Measurements from ENCODE around the gene VANGL2. TPM values are rescaled to one million over a fixed set of nuclear protein-coding genes. Genes with fewer than 3 reads are reported as not detected.

Gene VANGL2
- polyA plus RNA-seq, 1 experiment, result 0.33 TPM

DNA sequence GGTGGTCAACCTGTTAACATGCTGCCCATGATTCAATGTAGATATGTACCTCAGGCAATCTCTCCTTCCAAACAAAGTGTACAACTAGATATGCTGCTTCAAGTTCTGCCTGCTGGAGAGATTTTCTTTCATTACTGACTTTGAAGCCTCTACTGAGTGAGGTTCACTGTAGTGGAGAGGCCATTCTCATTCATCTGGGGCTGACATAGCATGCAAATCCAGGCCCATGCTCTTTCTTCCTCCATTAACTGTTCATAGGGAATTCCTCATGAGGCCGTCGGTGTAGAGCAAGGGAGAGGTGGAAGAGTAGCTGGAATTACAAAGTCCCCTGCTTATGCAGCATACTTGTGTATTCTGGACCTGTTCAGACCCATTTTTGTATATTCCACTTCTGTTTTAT, 38.6 kb downstream of the VANGL2 start:
- ChIA-PET CTCF (interaction anchor here (0.5 kb wide), 1 partner anchor 1065 kb away, joined by 5 read pairs; no protein-coding TSS in a partner anchor), POLR2A (no interaction called here)
- Histone ChIP-seq H3K27me3 (ENCODE audit: control insufficient read depth, insufficient read depth, low read length) (no peaks in the 10 kb centered on the region), H3K36me3 (ENCODE audit: control insufficient read depth, insufficient read depth, low read length) (no peaks in the 10 kb centered on the region), H3K4me3 (ENCODE audit: low read depth, low read length) (no peak overlapping the region)
- DNase-seq (ENCODE audit: low read depth), result no peak
- TF ChIP-seq, protein P1, sequence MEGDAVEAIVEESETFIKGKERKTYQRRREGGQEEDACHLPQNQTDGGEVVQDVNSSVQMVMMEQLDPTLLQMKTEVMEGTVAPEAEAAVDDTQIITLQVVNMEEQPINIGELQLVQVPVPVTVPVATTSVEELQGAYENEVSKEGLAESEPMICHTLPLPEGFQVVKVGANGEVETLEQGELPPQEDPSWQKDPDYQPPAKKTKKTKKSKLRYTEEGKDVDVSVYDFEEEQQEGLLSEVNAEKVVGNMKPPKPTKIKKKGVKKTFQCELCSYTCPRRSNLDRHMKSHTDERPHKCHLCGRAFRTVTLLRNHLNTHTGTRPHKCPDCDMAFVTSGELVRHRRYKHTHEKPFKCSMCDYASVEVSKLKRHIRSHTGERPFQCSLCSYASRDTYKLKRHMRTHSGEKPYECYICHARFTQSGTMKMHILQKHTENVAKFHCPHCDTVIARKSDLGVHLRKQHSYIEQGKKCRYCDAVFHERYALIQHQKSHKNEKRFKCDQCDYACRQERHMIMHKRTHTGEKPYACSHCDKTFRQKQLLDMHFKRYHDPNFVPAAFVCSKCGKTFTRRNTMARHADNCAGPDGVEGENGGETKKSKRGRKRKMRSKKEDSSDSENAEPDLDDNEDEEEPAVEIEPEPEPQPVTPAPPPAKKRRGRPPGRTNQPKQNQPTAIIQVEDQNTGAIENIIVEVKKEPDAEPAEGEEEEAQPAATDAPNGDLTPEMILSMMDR (IDR thresholded peaks at IDR 0.05; ENCODE audit: insufficient read depth, low read depth, low read length), result no peak

DNA sequence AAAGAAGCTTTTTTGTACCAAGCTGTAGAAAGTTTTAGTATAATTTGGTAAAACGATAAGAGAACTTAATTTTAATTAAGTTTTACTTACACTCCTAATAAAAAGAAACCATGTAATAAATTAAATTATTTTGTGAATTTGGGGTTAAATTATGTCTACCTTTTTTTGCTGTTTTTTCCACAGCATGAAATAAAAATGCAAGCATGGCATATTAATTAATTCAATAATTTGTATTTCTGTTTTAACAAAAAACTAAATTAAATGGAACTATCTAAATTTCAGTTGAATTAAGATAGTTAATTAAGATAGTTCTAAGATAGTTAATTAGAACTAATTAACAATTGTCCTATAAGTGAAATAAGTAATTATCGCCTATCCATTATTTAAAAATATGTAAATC, 39.4 kb downstream of the VANGL2 start:
- Histone ChIP-seq H3K4me3 (ENCODE audit: low read depth, low read length) (no peak overlapping the region), H3K36me3 (ENCODE audit: control insufficient read depth, insufficient read depth, low read length) (no peaks in the 10 kb centered on the region), H3K27me3 (ENCODE audit: control insufficient read depth, insufficient read depth, low read length) (no peaks in the 10 kb centered on the region)
- ChIA-PET POLR2A (no interaction called here), CTCF (interaction anchor here (0.5 to 1.1 kb wide), 2 partner anchors 11 to 1065 kb away, joined by 3 to 5 read pairs; no protein-coding TSS in a partner anchor)
- TF ChIP-seq, protein P1 (IDR thresholded peaks at IDR 0.05; ENCODE audit: insufficient read depth, low read depth, low read length), result no peak
- DNase-seq (ENCODE audit: low read depth), result no peak

DNA sequence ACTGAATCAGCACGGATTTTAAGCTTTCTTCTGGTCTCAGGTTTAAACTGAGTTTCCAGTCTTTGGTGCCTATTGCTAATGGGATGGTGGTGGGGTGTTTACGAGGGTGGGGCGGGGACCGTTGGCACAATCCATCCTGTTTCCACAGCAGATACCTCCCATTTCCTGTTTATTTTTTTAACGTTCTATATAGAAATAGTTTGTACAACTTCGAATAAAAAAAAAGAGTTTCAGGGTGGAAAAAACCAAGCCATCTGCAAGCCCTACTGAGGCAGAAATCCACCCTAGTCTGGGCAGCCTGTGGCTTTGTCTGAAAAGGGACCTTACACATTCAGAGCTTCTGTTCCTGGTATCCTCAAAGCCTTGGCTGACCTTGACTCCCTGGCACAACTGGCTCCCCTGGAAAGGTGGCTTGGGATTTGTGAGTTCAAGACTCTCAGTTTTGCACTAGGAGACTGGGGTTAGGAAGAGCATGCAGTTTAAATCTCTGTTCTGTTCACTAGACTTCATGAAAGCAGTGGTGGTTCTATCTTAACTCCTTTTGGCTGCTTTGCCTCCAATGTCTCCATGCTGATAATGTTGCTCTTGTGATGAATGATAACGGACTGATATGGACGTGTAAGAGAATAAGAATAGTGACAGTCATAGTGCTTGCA, 46.7 kb downstream of the VANGL2 start:
- POLR2A ChIA-PET, result no interaction called here
- Histone ChIP-seq H3K27me3 (ENCODE audit: control insufficient read depth, insufficient read depth, low read length) (no peaks in the 10 kb centered on the region), H3K4me3 (ENCODE audit: low read depth, low read length) (no peak overlapping the region), H3K36me3 (ENCODE audit: control insufficient read depth, insufficient read depth, low read length) (no peaks in the 10 kb centered on the region)
- CTCF ChIA-PET, result no interaction called here
- TF ChIP-seq, protein P1 (IDR thresholded peaks at IDR 0.05; ENCODE audit: insufficient read depth, low read depth, low read length), result no peak
- DNase-seq (ENCODE audit: low read depth), result no peak

DNA sequence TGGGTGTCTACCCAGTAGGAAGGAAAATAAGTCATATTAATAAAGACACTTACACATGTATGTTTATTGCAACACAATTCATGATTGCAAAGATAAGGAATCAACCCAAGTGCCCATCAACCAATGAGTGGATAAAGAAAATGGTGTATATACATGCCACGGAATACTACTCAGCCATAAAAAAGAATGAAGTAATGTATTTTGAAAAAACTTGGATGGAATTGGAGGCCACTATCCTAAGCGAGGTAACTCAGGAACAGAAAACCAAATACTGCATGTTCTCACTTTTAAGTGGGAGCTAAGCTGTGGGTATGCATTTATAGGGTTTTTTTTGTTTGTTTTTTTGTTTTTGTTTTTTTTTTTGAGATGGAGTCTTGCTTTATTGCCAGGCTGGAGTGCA, 49.1 kb downstream of the VANGL2 start:
- TF ChIP-seq, protein P1 (IDR thresholded peaks at IDR 0.05; ENCODE audit: insufficient read depth, low read depth, low read length), result no peak
- CTCF ChIA-PET, result interaction anchor here (0.6 kb wide), 1 partner anchor 932 kb away, joined by 3 read pairs; no protein-coding TSS in a partner anchor
- DNase-seq (ENCODE audit: low read depth), result no peak
- no peaks in the 10 kb centered on the region for H3K36me3 ChIP-seq (ENCODE audit: control insufficient read depth, insufficient read depth, low read length)
- POLR2A ChIA-PET, result no interaction called here
- H3K27me3 ChIP-seq (ENCODE audit: control insufficient read depth, insufficient read depth, low read length), result no peaks in the 10 kb centered on the region
- no peak overlapping the region for H3K4me3 ChIP-seq (ENCODE audit: low read depth, low read length)

DNA sequence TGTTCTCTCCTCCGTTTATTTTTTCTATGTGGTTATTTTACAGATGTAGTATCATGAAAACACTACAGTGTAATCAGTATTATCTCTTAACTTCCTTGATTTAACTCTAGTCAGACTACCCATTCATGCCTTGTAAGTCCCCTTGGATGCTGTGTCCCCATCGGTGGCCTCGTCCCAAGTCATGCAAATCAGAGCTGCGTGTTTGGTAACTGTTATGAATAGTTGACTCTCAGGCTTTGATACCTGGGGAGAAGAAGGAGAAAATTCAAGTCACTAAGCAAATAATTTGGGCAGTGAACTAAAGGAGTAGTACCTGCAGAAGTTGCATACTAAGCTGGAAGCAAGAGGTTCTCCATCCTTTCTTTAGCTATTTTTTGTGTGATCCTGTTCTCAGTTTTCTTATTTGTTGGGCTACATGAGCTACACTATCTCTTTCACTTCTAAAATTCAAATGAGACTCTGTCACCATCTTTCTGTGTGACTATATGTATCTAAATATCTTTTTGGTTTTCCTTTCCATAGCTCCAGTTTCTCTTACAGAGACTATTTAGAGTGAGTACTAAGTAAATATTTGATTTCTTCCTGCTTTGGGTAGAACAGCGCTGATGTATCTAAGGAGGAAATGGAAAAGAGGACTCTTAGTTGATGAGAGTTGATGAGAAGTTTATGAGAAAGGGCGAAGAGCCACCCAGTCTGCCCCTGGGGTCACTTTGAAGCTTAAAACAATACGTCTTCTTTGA, 50.9 kb downstream of the VANGL2 start:
- POLR2A ChIA-PET, result no interaction called here
- CTCF ChIA-PET, result no interaction called here
- TF ChIP-seq, protein P1 (IDR thresholded peaks at IDR 0.05; ENCODE audit: insufficient read depth, low read depth, low read length), result no peak
- DNase-seq (ENCODE audit: low read depth), result no peak
- H3K4me3 ChIP-seq (ENCODE audit: low read depth, low read length), result no peak overlapping the region
- H3K36me3 ChIP-seq (ENCODE audit: control insufficient read depth, insufficient read depth, low read length), result no peaks in the 10 kb centered on the region
- no peaks in the 10 kb centered on the region for H3K27me3 ChIP-seq (ENCODE audit: control insufficient read depth, insufficient read depth, low read length)
